ENCODE results near the gene LCE7A.

The LCE7A gene

GRCh38 chr1:152861374-152861773 lies 1.6 kb downstream of the LCE7A start:
- Histone ChIP-seq H3K4me3 (ENCODE audit: low read depth, low read length) (no peak overlapping the region), H3K36me3 (no peaks in the 10 kb centered on the region), H3K27me3 (no peaks in the 10 kb centered on the region), H3K4me1 (no peaks in the 10 kb centered on the region), H3K9me3 (no peaks in the 10 kb centered on the region)
- TF ChIP-seq CTCF (IDR thresholded peaks at IDR 0.05; ENCODE audit: low read depth, low read length), result no peak
- DNase-seq, result no peak

GRCh38 chr1:152864443-152864842 lies 4.6 kb downstream of the LCE7A start:
- no peak for DNase-seq
- Histone ChIP-seq H3K9me3 (no peaks in the 10 kb centered on the region), H3K36me3 (no peaks in the 10 kb centered on the region), H3K4me3 (ENCODE audit: low read depth, low read length) (no peak overlapping the region), H3K27me3 (no peaks in the 10 kb centered on the region), H3K4me1 (no peaks in the 10 kb centered on the region)
- TF ChIP-seq CTCF (IDR thresholded peaks at IDR 0.05; ENCODE audit: low read depth, low read length), result no peak

GRCh38 chr1:152866321-152866720 lies 6.5 kb downstream of the LCE7A start:
- DNase-seq, result no peak
- no peak overlapping the region for H3K4me3 ChIP-seq (ENCODE audit: low read depth, low read length)
- no peak for TF ChIP-seq CTCF (IDR thresholded peaks at IDR 0.05; ENCODE audit: low read depth, low read length)
- H3K9me3 ChIP-seq, result no peaks in the 10 kb centered on the region
- no peaks in the 10 kb centered on the region for H3K27me3 ChIP-seq
- H3K4me1 ChIP-seq, result no peaks in the 10 kb centered on the region
- no peaks in the 10 kb centered on the region for H3K36me3 ChIP-seq

GRCh38 chr1:152869808-152870419 lies 10.1 kb downstream of the LCE7A start:
- no peak overlapping the region for H3K4me3 ChIP-seq (ENCODE audit: low read depth, low read length)
- H3K27me3 ChIP-seq, result no peaks in the 10 kb centered on the region
- no peaks in the 10 kb centered on the region for H3K9me3 ChIP-seq
- peak; percentile 69 for DNase-seq
- peak; percentile 87 for TF ChIP-seq CTCF (IDR thresholded peaks at IDR 0.05; ENCODE audit: low read depth, low read length)
- no peaks in the 10 kb centered on the region for H3K36me3 ChIP-seq
- no peaks in the 10 kb centered on the region for H3K4me1 ChIP-seq

- Histone ChIP-seq H3K36me3 (no peaks in the 10 kb centered on the region), H3K27me3 (no peaks in the 10 kb centered on the region), H3K4me3 (ENCODE audit: low read depth, low read length) (no peak overlapping the region), H3K9me3 (no peaks in the 10 kb centered on the region), H3K4me1 (no peaks in the 10 kb centered on the region)
- DNase-seq, result peak; percentile 19
- peak; percentile 46 for TF ChIP-seq CTCF (IDR thresholded peaks at IDR 0.05; ENCODE audit: low read depth, low read length)
Measured at GRCh38 chr1:152870831-152871730, 11.3 kb downstream of the LCE7A start.

GRCh38 chr1:152871731-152872126 lies 11.9 kb downstream of the LCE7A start:
- no peaks in the 10 kb centered on the region for H3K36me3 ChIP-seq
- no peaks in the 10 kb centered on the region for H3K9me3 ChIP-seq
- H3K4me1 ChIP-seq, result no peaks in the 10 kb centered on the region
- DNase-seq, result no peak
- no peak for TF ChIP-seq CTCF (IDR thresholded peaks at IDR 0.05; ENCODE audit: low read depth, low read length)
- no peak overlapping the region for H3K4me3 ChIP-seq (ENCODE audit: low read depth, low read length)
- no peaks in the 10 kb centered on the region for H3K27me3 ChIP-seq

Data from BE2C (cell line).